Colonic mucosa (tissue), 4 donors: ENCODE measurements around the gene ZBTB20. TPM values are rescaled to one million over a fixed set of nuclear protein-coding genes. Genes with fewer than 3 reads are reported as not detected.

ENCODE experiments used
- DNase-seq: peaks from one replicate; pipeline ENCODE4 v3.0.0-alpha.2; 2020
- H3K27ac ChIP-seq: fragments of 200-600 bp; one replicate; pipeline ENCODE4 v1.8.0; 2021
- H3K27me3 ChIP-seq: fragments of 200-600 bp; one replicate; pipeline ENCODE4 v1.8.0; 2021
- H3K36me3 ChIP-seq: fragments of 200-600 bp; one replicate; pipeline ENCODE4 v1.8.0; 2021
- H3K4me1 ChIP-seq: fragments of 200-600 bp; one replicate; pipeline ENCODE4 v1.8.0; 2021; ENCODE audit warnings: mild to moderate bottlenecking
- H3K4me3 ChIP-seq: fragments of 200-600 bp; one replicate; pipeline ENCODE4 v1.8.0; 2021
- H3K9ac ChIP-seq, 2 donors: one replicate each; pipeline ENCODE4 v1.7.0; 2013; ENCODE audit warnings: control low read depth in 2 of 2, low read depth in 2 of 2, low read length in 2 of 2
- H3K9me3 ChIP-seq: fragments of 200-600 bp; one replicate; pipeline ENCODE4 v1.8.0; 2021
- intact Hi-C: fragments of 100-400 bp; cut with DNase I; formaldehyde crosslinking; loops from one replicate; pipeline ENCODE4 v1.14.1; 2022
- total RNA-seq, 2 donors: library from RNA; stranded (reverse); fragmentation: NEBNext Ultra II Directional in 1 of 2; extraction: Animal tissue kit (Norgen Biotek cat#: 25700) in 1 of 2; gene quantifications; one replicate each; pipeline ENCODE4 v1.2.1, GENCODE V29; 2021
- TF ChIP-seq, protein P1 (sequence below): fragments of 200-600 bp; IDR thresholded peaks from one replicate; pipeline ENCODE4 v1.8.0; 2022; ENCODE audit warnings: antibody characterized with exemption, mild to moderate bottlenecking
- donor health status: healthy.
- donor health status: DM: no; HTN: no; CAD: no.
- donor health status: DM: no; HTN: no; CAD: no.

Gene ZBTB20
- total RNA-seq, 2 donors from 2014 or later: 12.7 to 21.2 TPM

- Histone ChIP-seq H3K27ac (no peak overlapping the region), H3K27me3 (no peaks in the 10 kb centered on the region), H3K36me3 (no peaks in the 10 kb centered on the region), H3K9ac (no peak overlapping the region), H3K4me1 (no peaks in the 10 kb centered on the region), H3K9me3 (no peaks in the 10 kb centered on the region), H3K4me3 (no peak overlapping the region)
- TF ChIP-seq, protein P1, sequence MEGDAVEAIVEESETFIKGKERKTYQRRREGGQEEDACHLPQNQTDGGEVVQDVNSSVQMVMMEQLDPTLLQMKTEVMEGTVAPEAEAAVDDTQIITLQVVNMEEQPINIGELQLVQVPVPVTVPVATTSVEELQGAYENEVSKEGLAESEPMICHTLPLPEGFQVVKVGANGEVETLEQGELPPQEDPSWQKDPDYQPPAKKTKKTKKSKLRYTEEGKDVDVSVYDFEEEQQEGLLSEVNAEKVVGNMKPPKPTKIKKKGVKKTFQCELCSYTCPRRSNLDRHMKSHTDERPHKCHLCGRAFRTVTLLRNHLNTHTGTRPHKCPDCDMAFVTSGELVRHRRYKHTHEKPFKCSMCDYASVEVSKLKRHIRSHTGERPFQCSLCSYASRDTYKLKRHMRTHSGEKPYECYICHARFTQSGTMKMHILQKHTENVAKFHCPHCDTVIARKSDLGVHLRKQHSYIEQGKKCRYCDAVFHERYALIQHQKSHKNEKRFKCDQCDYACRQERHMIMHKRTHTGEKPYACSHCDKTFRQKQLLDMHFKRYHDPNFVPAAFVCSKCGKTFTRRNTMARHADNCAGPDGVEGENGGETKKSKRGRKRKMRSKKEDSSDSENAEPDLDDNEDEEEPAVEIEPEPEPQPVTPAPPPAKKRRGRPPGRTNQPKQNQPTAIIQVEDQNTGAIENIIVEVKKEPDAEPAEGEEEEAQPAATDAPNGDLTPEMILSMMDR: no peak
- intact Hi-C loops: no loop called here
- no peak for DNase-seq
These were observed 279.7 kb downstream of the ZBTB20 start for GRCh38 chr3:114867359-114867758.

- H3K4me1 ChIP-seq: no peaks in the 10 kb centered on the region
- TF ChIP-seq, protein P1: no peak
- intact Hi-C loops: no loop called here
These were observed 280.7 kb downstream of the ZBTB20 start for GRCh38 chr3:114866430-114866829.

GRCh38 chr3:114864970-114865369 lies 282.1 kb downstream of the ZBTB20 start:
- Histone ChIP-seq H3K9ac (no peak overlapping the region), H3K4me3 (no peak overlapping the region), H3K27me3 (no peaks in the 10 kb centered on the region), H3K36me3 (no peaks in the 10 kb centered on the region), H3K4me1 (no peaks in the 10 kb centered on the region), H3K27ac (no peak overlapping the region), H3K9me3 (no peaks in the 10 kb centered on the region)
- no peak for DNase-seq
- TF ChIP-seq, protein P1: no peak
- intact Hi-C loops: no loop called here

More at GRCh38 chr3:114866430-114866829, 280.7 kb downstream of the ZBTB20 start:
- Histone ChIP-seq H3K4me3 (no peak overlapping the region), H3K27me3 (no peaks in the 10 kb centered on the region), H3K36me3 (no peaks in the 10 kb centered on the region), H3K9me3 (no peaks in the 10 kb centered on the region), H3K9ac (no peak overlapping the region), H3K27ac (no peak overlapping the region)
- no peak for DNase-seq

DNA sequence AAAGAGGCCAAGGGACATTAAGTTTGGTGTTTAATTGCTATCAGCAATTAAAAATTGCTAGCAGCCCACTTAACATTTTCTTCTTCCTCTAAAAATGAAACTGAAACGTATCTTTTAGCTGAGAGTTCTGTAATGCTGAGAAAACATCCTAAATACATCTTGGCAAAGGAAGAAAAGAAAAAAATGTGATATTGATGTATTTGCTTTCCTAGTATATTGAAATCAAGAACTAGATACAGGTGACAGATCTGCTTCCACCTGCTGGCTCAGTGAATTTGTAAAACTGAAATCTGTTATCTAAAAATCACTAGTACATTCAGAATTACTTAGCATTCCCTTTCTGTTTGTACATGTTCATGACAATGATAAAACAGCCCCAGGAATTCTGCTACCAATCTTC lies 283.2 kb downstream of the ZBTB20 start:
- Histone ChIP-seq H3K9ac (no peak overlapping the region), H3K9me3 (no peaks in the 10 kb centered on the region), H3K27me3 (no peaks in the 10 kb centered on the region), H3K4me3 (no peak overlapping the region), H3K27ac (no peak overlapping the region), H3K36me3 (no peaks in the 10 kb centered on the region), H3K4me1 (no peaks in the 10 kb centered on the region)
- TF ChIP-seq, protein P1: no peak
- intact Hi-C loops: no loop called here
- no peak for DNase-seq

GRCh38 chr3:114861666-114862065 lies 285.4 kb downstream of the ZBTB20 start:
- DNase-seq: no peak
- Histone ChIP-seq H3K27ac (no peak overlapping the region), H3K4me3 (no peak overlapping the region), H3K4me1 (no peaks in the 10 kb centered on the region), H3K27me3 (no peaks in the 10 kb centered on the region), H3K36me3 (no peaks in the 10 kb centered on the region), H3K9me3 (no peaks in the 10 kb centered on the region), H3K9ac (no peak overlapping the region)
- TF ChIP-seq, protein P1: no peak
- intact Hi-C loops: no loop called here

GRCh38 chr3:114860531-114860930 lies 286.6 kb downstream of the ZBTB20 start:
- H3K4me3 ChIP-seq: no peak overlapping the region
- no peaks in the 10 kb centered on the region for H3K27me3 ChIP-seq
- TF ChIP-seq, protein P1: no peak
- no peak overlapping the region for H3K9ac ChIP-seq
- no peak for DNase-seq
- H3K27ac ChIP-seq: no peak overlapping the region
- no peaks in the 10 kb centered on the region for H3K4me1 ChIP-seq
- intact Hi-C loops: no loop called here
- H3K36me3 ChIP-seq: no peaks in the 10 kb centered on the region
- no peaks in the 10 kb centered on the region for H3K9me3 ChIP-seq
